GM20000 (cell line): ENCODE results near the gene ARID2.

ENCODE experiments used
- DNase-seq: peaks from one replicate; pipeline ENCODE4 v3.0.0; 2012; ENCODE audit warnings: low spot score
- TF ChIP-seq, protein P1 (sequence below): IDR thresholded peaks from 2 replicates; pipeline ENCODE4 v1.5.1; 2012; ENCODE audit warnings: mild to moderate bottlenecking, control low read depth; ENCODE audit errors: extremely low read depth, missing control alignments

The ARID2 gene

DNA sequence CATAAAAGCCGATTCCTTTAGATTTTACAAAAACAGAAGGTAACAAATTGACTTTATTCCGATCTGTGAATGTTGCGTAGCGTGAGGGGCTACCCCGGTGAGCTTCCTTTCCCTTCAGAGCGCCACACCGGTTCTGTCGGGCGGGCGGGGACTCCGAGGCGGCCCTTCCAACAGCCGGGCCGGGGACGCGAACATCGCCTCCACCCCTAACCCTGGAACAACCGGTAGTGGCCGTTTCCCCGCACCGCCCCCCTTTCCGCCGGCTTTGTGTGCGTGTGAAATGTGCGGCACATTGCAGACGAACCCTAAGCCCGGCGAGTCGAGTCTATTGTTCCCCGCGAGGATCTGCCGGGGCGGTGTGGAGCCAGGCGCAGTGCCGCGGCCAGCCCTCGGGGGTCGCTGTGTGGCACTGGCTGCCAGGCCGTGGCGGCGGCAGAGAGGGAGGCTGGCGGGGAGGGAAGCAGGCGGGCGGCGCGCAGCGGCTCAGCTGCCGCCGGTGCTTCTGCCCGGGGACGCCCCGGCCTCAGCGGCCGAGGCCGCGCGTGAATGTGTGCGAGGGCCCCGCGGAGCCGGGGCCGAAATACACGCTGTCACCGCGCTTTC, 775 bp upstream of the ARID2 start:
- DNase-seq: peak; percentile 86
- TF ChIP-seq, protein P1, sequence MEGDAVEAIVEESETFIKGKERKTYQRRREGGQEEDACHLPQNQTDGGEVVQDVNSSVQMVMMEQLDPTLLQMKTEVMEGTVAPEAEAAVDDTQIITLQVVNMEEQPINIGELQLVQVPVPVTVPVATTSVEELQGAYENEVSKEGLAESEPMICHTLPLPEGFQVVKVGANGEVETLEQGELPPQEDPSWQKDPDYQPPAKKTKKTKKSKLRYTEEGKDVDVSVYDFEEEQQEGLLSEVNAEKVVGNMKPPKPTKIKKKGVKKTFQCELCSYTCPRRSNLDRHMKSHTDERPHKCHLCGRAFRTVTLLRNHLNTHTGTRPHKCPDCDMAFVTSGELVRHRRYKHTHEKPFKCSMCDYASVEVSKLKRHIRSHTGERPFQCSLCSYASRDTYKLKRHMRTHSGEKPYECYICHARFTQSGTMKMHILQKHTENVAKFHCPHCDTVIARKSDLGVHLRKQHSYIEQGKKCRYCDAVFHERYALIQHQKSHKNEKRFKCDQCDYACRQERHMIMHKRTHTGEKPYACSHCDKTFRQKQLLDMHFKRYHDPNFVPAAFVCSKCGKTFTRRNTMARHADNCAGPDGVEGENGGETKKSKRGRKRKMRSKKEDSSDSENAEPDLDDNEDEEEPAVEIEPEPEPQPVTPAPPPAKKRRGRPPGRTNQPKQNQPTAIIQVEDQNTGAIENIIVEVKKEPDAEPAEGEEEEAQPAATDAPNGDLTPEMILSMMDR: peak; percentile 97

DNA sequence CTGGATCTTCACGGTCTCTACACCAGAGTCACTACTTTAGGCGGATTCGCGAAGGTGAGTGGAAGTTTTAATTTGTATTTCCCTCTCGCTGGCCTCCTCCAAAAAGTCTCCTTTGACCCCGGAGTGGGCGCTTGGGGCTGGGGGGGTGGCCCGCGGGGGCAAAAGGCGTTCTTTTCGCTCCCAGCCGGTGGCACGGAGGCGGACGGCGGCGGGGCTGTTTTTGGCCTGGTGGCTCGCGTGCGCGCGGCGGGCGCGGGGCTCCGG, 510 bp downstream of the ARID2 start:
- DNase-seq: peak; percentile 44
- TF ChIP-seq, protein P1: no peak

DNA sequence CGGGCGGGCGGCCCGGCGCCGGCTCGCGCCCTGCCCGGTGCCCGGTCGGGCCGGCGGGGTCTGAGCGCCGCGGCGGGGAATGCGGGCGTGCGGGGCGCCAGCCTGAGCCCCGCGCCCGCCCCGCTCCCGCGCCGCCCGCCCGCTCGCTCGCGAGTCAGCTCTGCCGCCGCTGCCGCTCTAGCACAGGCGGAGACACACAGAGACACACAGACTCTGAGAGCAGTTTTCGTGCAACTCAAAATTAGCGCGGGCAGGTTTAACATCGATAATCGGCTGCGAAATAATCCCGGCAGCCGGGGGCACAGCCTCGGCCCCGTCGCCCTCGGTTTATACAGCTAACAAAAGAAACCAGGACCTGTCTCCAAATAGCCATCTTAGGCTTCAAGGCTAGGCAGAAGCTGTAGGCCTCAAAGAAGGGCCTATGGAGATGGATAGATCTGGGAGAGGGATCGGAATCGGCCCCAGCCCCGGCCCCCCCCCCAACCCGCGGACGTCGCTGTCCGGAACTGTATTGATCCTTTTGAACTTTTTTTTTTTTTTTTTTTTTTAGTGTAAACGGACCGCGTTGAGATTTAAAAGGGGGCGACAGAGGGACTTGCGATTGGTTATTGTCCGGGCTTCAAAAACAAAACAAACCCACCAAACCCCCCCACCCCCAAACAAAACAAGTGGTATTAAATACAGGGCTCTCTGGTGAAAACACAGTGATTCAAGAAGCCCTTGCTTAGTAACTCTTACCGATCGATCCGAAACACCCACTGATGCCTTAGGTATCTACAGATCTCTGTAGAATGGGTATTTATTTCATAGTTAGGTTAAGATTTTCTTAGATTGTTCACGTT, 1.1 kb downstream of the ARID2 start:
- TF ChIP-seq, protein P1: no peak
- DNase-seq: peak; percentile 21

DNA sequence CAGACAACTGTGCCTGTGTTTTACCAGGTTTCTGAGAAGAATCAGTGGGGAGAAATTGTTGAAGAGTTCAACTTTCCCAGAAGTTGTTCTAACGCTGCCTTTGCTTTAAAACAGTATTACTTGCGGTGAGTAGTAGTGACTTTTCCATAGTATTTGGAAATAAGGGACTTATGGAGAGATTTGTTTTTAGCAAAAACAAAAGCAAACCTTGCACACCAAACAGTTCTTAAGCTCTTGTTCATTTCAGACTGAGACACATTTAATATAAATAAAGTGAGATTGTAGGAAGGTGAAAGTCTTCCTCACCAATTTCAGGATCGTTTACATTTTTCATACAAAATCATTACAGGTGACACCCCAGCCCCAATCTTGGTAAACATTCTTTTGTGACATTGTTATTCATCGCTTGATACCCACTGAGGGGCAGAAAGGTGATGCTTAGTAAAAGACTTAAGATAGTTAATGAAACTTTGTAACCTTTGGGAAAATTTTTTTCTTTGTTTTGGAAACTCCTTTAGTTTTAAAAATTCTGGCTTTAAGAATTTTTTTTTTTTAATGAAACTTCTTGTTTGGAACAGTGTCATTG, 1.8 kb downstream of the ARID2 start:
- DNase-seq: no peak
- TF ChIP-seq, protein P1: no peak

DNA sequence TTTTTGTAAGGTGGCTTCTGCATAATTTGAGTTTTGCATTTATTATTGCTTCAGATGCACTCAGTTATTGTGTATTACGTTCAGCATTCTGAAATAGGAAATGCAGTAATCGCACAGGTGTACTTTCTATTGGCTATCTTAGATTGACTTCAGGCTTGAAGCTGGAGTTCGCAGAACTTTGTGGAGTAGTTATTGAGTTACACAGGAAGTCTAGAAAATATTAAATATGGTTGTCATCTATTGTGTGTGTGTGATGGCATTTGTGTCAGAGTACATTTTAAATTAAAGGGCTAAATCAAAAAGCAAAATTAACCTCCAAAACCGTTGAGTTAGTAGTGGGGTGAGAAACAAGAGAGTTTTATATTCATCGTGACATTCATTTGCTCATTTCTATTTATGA, 2.7 kb downstream of the ARID2 start:
- DNase-seq: no peak
- TF ChIP-seq, protein P1: no peak

DNA sequence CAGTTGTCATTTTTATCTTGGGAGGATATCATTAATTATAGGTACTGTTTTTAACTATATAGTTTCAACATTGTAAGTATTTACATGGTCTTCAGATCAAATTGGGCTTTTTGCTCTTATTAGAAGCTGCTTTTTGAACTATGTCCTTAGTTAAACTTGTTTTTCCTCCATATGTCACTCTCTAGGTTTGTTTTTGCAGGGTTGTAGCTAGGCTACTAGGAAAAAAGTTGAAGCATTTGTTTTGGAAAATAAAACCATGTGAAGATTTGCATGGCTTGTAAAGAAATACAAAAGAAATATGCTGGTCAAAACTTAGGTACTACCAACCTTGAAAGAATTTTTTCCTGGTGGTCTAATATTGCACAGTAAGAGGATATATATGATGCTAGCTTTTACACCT, 3.4 kb downstream of the ARID2 start:
- no peak for DNase-seq
- TF ChIP-seq, protein P1: no peak

DNA sequence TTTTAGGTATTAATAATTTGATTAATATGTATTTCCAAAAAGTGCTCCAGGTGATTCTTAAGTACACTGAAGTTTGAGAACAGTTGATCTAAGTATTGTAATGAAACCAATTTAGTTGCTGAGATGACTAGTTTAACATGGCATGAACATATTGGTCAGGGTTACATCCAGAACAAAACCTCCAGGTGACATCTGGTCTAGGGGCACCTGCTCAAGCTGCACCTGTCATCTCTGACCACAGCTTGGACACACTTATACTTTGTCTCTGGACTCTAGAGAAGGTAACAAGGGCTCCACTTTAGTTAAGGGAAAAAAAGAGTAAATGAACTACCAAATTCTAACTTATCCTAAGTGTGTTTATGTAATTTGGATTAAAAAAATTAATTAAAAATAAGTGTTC, 8.1 kb downstream of the ARID2 start:
- TF ChIP-seq, protein P1: no peak
- DNase-seq: no peak
